Muscle of back (tissue), 13 donors: ENCODE data around the gene ADGRG2. TPM values are rescaled to one million over a fixed set of nuclear protein-coding genes. Genes with fewer than 3 reads are reported as not detected.

Source experiments
- DNase-seq, 3 donors: peaks; one replicate each; pipeline versions ENCODE4 v3.0.0 to v3.0.0-alpha.2; 2013
- long read RNA-seq, 9 donors: transcript quantifications; one replicate each; lab custom pipeline, GENCODE V29; 2026
- polyA plus RNA-seq, 10 donors: library from polyadenylated mRNA; unstranded; fragments of 120-200 nt; gene quantifications; one replicate each; pipeline ENCODE4 v1.2.1, GENCODE V29; 2013; ENCODE audit not compliant: insufficient read length in 10 of 10

The ADGRG2 gene, protein sequence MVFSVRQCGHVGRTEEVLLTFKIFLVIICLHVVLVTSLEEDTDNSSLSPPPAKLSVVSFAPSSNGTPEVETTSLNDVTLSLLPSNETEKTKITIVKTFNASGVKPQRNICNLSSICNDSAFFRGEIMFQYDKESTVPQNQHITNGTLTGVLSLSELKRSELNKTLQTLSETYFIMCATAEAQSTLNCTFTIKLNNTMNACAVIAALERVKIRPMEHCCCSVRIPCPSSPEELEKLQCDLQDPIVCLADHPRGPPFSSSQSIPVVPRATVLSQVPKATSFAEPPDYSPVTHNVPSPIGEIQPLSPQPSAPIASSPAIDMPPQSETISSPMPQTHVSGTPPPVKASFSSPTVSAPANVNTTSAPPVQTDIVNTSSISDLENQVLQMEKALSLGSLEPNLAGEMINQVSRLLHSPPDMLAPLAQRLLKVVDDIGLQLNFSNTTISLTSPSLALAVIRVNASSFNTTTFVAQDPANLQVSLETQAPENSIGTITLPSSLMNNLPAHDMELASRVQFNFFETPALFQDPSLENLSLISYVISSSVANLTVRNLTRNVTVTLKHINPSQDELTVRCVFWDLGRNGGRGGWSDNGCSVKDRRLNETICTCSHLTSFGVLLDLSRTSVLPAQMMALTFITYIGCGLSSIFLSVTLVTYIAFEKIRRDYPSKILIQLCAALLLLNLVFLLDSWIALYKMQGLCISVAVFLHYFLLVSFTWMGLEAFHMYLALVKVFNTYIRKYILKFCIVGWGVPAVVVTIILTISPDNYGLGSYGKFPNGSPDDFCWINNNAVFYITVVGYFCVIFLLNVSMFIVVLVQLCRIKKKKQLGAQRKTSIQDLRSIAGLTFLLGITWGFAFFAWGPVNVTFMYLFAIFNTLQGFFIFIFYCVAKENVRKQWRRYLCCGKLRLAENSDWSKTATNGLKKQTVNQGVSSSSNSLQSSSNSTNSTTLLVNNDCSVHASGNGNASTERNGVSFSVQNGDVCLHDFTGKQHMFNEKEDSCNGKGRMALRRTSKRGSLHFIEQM
- 10 to 100 TPM in 6 of 10 donors, 1 to 10 TPM in 4; 3.1 to 30.5 (median 11.1) TPM for polyA plus RNA-seq
- long read RNA-seq, donor 1 = 0 reads
- long read RNA-seq, donor 2 = 0 reads
- long read RNA-seq, donor 3 = 0 reads
- long read RNA-seq, donor 4, full-length matches to known transcripts = 1 of 1 reads
- long read RNA-seq, donor 4, partial matches to known transcripts = 0 of 1 reads
- long read RNA-seq, donor 4, other reads (novel, unspliced or antisense) = 0 of 1 reads
- long read RNA-seq, donor 5 = 0 reads
- long read RNA-seq, donor 6 = 0 reads
- long read RNA-seq, donor 7 = 0 reads
- long read RNA-seq, donor 8 = 0 reads
- long read RNA-seq, donor 9 = 0 reads

GRCh38 chrX:19121898-19122640, at the start of gene ADGRG2:
TSS of gene ADGRG2 (minus strand) at chrX:19122468. CDS start at chrX:19068834, 53,634 bp downstream.
- peak in 2 of 3 donors; percentile 42 to 73 for DNase-seq

- no peak for DNase-seq
Observed at GRCh38 chrX:19168609-19169008, 46.3 kb upstream of the ADGRG2 start.

DNA sequence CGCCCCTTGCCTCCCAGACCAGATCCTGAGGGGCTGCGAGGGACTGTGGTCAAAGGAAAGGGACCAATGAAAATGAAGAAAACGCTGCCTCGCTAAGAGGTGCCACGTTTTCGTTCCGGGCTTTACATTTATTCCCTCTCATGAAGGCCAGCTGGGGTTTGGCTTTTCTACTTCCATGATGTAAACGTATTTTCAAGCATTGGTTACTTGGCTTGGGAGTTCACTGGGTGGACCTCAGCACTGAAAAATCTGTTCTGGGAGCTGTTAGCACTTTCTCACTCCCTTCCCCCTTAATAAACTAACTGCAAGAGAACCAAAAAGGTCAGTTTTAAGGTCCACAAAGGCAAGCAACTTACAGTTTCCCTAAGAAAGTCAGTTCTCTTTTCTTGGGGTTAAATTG, 40.6 kb upstream of the ADGRG2 start:
- peak in 2 of 3 donors; percentile 30 to 40 for DNase-seq

DNA sequence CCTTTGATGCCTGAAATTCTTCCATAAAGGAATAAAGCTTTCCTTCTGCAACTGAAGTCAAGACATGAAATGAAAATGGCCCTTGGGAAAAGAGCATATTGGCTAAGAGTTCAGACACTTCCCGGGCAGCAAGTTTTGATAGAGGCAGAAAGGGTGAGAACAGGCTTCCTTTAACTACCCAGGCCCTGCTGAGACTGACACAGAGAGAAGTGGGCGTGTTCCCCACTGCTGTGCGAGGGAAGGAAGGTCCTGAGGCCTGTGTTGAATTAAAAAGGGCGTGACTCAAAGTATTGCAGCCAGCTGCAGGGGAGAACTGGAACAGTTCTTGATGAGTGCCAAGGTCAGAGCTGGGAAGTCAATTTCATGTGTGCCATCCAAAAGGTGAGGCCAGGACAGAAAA, 33.9 kb upstream of the ADGRG2 start:
- peak in 1 of 3 donors; percentile 13 for DNase-seq

GRCh38 chrX:19152762-19153161, 30.5 kb upstream of the ADGRG2 start:
- no peak for DNase-seq

DNA sequence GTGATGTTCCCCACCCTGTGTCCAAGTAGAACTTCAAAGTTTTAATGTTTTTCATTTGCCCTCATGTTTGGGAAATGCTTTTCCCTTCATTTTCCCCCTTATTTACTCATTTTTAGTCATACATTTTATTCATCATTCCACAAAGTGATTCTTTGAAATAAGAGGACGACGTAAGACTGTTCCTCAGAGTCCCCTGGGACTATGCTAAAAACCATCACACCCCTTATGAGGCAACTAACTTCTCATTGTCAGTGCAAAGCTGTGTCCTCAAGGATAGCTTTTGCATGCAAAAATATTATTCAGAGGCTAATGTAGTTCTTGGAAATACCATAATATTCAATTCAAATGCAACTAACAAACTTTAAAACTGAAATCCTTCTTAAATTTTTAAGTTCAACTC, 14.8 kb upstream of the ADGRG2 start:
- no peak for DNase-seq

- DNase-seq = no peak
Observed at GRCh38 chrX:19133784-19134183, 11.5 kb upstream of the ADGRG2 start.

DNA sequence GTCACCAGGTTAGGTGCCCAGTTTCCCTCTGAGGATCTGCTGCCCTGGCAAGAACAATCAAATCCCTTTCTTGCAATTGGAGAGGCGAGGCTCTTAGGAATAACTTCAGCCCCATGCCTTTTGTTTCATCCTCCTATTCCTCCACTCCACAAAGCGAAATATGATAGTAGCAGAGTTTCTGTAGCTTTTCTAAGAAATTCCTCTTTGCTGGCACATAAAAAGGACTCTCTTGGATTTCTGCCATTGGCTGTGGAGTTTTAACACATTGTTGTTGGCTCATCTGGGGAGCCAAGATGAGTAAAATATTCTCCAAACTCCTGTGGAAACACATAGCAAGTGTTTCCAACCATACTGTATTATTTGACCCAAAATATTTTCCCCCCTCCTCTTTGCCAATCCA, 11.0 kb upstream of the ADGRG2 start:
- DNase-seq = peak in 2 of 3 donors; percentile 53 to 68

DNA sequence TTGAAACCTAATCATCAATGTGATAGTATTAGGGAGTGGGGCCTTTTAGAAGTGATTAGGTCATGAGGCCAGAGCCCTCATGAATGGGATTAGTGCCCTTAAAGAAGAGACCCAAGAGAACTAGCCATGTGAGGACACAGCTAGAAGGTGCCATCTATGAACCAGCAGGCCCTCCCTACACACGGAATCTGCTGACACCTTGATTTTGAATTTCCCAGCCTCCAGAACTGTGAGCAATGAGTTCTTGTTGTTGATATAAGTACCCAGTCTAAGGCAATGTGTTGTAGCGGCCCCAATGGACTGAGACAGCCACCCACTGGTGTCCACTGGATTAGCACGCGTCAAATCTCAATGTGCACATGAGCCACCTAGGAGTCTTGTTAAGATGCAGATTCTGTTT, 8.4 kb upstream of the ADGRG2 start:
- no peak for DNase-seq

- no peak for DNase-seq
Observed at GRCh38 chrX:19129694-19130093, 7.4 kb upstream of the ADGRG2 start.

- peak in 1 of 3 donors; percentile 7 for DNase-seq
Observed at GRCh38 chrX:19127649-19128168, 5.4 kb upstream of the ADGRG2 start.

DNA sequence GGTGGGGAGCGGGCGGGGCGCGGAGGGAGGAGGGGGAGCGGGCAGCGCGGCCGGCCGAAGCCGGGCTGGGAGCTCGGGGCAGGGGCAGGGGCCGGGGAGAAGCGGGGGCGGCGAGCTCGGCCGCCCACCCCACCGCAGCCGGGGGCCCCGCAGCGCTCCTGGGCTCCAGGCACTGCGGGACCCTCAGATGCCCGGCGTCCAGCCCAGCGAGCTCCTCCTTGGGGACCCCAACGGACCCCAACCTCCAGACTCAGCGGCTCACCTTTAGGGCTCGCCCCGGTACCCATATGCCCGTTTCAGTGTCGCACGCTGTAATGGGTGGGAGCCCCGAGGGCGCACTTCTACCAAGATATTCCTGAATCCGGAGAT, 357 bp upstream of the ADGRG2 start:
- peak in 1 of 3 donors; percentile 24 for DNase-seq

DNA sequence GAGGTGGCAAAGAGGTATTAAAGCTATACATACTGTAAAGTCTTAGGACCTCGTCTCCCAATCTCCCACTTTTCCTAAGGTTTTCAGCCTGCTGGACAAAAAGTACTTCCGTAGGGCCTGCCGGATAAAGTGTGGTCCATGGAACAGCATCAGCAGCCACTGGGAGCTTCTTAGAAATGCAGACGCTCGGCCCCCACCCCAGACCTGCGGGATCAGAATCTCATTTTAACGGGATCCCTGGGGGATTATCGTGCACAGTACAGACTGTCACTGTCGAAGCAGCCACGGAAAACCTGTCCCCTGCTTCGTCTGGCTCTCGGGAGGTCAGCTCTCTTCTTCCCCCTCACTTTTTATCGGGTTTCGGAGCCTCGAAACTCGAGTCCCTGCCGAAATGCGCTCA, 802 bp downstream of the ADGRG2 start:
- no peak for DNase-seq

DNA sequence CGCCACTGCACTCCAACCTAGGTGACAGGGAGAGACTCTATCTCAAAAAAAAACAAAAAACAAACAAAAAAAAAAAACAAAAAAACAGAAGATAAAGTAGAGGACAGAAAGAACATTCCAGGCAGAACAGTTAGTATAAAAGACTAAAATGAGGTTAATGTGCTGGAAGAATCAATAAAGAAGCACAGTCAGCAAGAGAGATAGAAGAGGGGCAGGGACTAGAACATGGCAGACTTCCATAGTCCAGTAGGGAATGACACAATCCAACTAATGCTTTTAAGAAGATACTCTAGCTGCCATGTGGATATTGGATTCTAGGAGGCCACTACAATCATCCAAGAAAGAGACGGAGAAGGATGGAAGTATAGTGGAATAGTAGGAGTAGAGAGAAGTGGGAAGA, 11.6 kb downstream of the ADGRG2 start:
- no peak for DNase-seq

- no peak for DNase-seq
Observed at GRCh38 chrX:19107035-19107434, 15.2 kb downstream of the ADGRG2 start.

DNA sequence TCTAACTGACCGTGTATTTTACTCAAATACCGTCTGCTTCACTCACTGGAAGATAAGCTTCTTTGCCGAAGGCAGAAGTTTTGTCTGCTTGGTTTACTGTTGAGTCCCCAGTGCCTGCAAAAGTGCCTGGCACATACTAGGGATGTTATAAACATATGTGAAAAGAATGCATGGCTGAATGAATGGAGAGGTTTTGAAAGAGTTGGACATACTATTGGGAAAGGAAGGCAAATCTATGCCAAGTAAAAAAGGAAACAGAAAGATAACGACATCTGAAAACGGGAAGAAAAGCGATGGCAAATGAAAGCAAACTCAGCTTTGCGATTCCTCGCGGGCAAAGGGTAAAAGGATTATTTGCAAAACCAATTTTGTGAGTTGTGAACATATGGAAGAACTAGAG, 21.7 kb downstream of the ADGRG2 start:
- DNase-seq = no peak

- DNase-seq = no peak
Observed at GRCh38 chrX:19097553-19098283, 24.6 kb downstream of the ADGRG2 start.

- DNase-seq = no peak
Observed at GRCh38 chrX:19096586-19096985, 25.7 kb downstream of the ADGRG2 start.

- DNase-seq = peak in 2 of 3 donors; percentile 14 to 31
Observed at GRCh38 chrX:19094654-19095053, 27.6 kb downstream of the ADGRG2 start.

DNA sequence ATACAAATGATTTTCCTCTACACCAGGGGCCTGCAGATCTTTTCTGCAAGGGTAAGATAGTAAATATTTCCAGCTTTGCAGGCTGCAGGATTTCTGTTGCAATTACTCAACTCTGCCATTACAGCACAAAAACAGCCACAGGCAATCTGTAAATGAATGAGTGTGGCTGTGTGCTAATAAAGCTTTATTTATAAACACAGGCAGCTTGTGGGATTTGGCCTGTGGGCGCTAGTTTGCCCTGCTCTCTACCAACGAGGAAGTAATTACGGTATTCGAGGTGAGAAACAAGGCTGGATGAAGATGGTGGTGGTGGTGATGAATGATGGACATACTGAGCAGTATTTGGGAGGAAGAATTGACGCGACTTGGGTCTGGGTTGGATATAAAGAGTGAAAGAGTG, 30.7 kb downstream of the ADGRG2 start:
- no peak for DNase-seq
